HEK293 (cell line): ENCODE measurements around the gene ANGPT4.

Experiments
- CTCF ChIA-PET: fragments of 350-600 bp; formaldehyde crosslinking; extraction: SDS; loops from one replicate; lab custom pipeline; 2021; ENCODE audit warnings: antibody characterized with exemption; lab: Yijun Ruan, JAX
- POLR2A ChIA-PET: fragments of 300-600 bp; formaldehyde crosslinking; extraction: SDS; loops from one replicate; lab custom pipeline; 2020; ENCODE audit warnings: antibody characterized with exemption, inconsistent platforms; lab: Yijun Ruan, JAX
- H3K27ac ChIP-seq: fragments of 200-500 bp; sonication (Bioruptor generic); 2 replicates; pipeline ENCODE4 v1.5.1; 2014; ENCODE audit warnings: low read depth, low read length, control low read depth, inconsistent platforms; ENCODE audit errors: extremely low read depth
- H3K36me3 ChIP-seq, 2 experiments: fragments of 200-500 bp in 1 of 2; sonication (Bioruptor generic) in 1 of 2; 1 replicate in 1 of 2; 2 replicates in 1 of 2; pipeline ENCODE4 v1.5.1; 2014 to 2017; ENCODE audit warnings: inconsistent platforms in 2 of 2, low read length in 2 of 2; ENCODE audit not compliant: control insufficient read depth in 2 of 2, insufficient read depth in 1 of 2
- H3K4me1 ChIP-seq: fragments of 200-500 bp; sonication (Bioruptor generic); 2 replicates; pipeline ENCODE4 v1.5.1; 2014; ENCODE audit warnings: mild to moderate bottlenecking, low read length, inconsistent platforms; ENCODE audit not compliant: control insufficient read depth, insufficient read depth
- H3K4me3 ChIP-seq: 2 replicates; pipeline ENCODE4 v1.5.1; 2011; ENCODE audit warnings: low read depth, mild to moderate bottlenecking, control low read depth, low read length, moderate library complexity
- H3K9me3 ChIP-seq: fragments of 200-500 bp; sonication (Bioruptor generic); 2 replicates; pipeline ENCODE4 v1.5.1; 2014; ENCODE audit warnings: low read depth, low read length, inconsistent platforms; ENCODE audit not compliant: control insufficient read depth, insufficient read depth
- ATF2 ChIP-seq: fragments of 450-650 bp; formaldehyde crosslinking; IDR thresholded peaks from 2 replicates; pipeline ENCODE4 v1.5.1; 2016; ENCODE audit warnings: missing biosample characterization, missing genetic modification characterization, low read depth
- EGR2 ChIP-seq: fragments of 450-650 bp; formaldehyde crosslinking; IDR thresholded peaks from 2 replicates; pipeline ENCODE4 v1.5.1; 2016; ENCODE audit warnings: low read depth, missing biosample characterization, missing genetic modification characterization
- IKZF3 ChIP-seq: fragments of 450-650 bp; IDR thresholded peaks from 2 replicates; pipeline ENCODE4 v1.5.0; 2018; ENCODE audit warnings: missing biosample characterization, mild to moderate bottlenecking, missing genetic modification characterization, moderate library complexity
- PRDM6 ChIP-seq: fragments of 450-650 bp; formaldehyde crosslinking; IDR thresholded peaks from 2 replicates; pipeline ENCODE4 v1.5.1; 2017; ENCODE audit warnings: missing biosample characterization, missing genetic modification characterization
- SP2 ChIP-seq: fragments of 450-650 bp; formaldehyde crosslinking; IDR thresholded peaks from 2 replicates; pipeline ENCODE4 v1.5.1; 2016; ENCODE audit warnings: missing biosample characterization, missing genetic modification characterization
- TRIM28 ChIP-seq: IDR thresholded peaks from 2 replicates; pipeline ENCODE4 v1.6.1; 2011; ENCODE audit warnings: low read length, control low read depth, borderline replicate concordance
- ZBTB17 ChIP-seq: fragments of 450-650 bp; formaldehyde crosslinking; IDR thresholded peaks from 2 replicates; pipeline ENCODE4 v1.5.1; 2016; ENCODE audit warnings: missing biosample characterization, missing genetic modification characterization
- ZBTB44 ChIP-seq: fragments of 450-650 bp; IDR thresholded peaks from 2 replicates; pipeline ENCODE4 v1.5.1; 2018; ENCODE audit warnings: missing biosample characterization, mild to moderate bottlenecking, missing genetic modification characterization
- ZBTB48 ChIP-seq: fragments of 450-650 bp; formaldehyde crosslinking; IDR thresholded peaks from 2 replicates; pipeline ENCODE4 v1.5.1; 2016; ENCODE audit warnings: missing biosample characterization, missing genetic modification characterization
- ZBTB6 ChIP-seq: fragments of 450-650 bp; formaldehyde crosslinking; IDR thresholded peaks from 2 replicates; pipeline ENCODE4 v1.5.1; 2017; ENCODE audit warnings: missing biosample characterization, missing genetic modification characterization
- ZNF121 ChIP-seq: fragments of 450-650 bp; formaldehyde crosslinking; IDR thresholded peaks from 2 replicates; pipeline ENCODE4 v1.5.1; 2016; ENCODE audit warnings: missing biosample characterization, missing genetic modification characterization
- ZNF184 ChIP-seq: fragments of 450-650 bp; IDR thresholded peaks from 2 replicates; pipeline ENCODE4 v1.5.1; 2018; ENCODE audit warnings: missing biosample characterization, mild to moderate bottlenecking, missing genetic modification characterization
- ZNF324 ChIP-seq: fragments of 450-650 bp; formaldehyde crosslinking; IDR thresholded peaks from 2 replicates; pipeline ENCODE4 v1.5.1; 2016; ENCODE audit warnings: missing biosample characterization, missing genetic modification characterization
- ZNF391 ChIP-seq: fragments of 450-650 bp; formaldehyde crosslinking; IDR thresholded peaks from 2 replicates; pipeline ENCODE4 v1.5.1; 2016; ENCODE audit warnings: low read depth, missing biosample characterization, missing genetic modification characterization, borderline replicate concordance
- ZNF48 ChIP-seq: fragments of 450-650 bp; formaldehyde crosslinking; IDR thresholded peaks from 2 replicates; pipeline ENCODE4 v1.5.1; 2016; ENCODE audit warnings: missing biosample characterization, missing genetic modification characterization
- ZNF530 ChIP-seq: fragments of 450-650 bp; formaldehyde crosslinking; IDR thresholded peaks from 2 replicates; pipeline ENCODE4 v1.5.1; 2016; ENCODE audit warnings: low read depth, missing biosample characterization, missing genetic modification characterization
- ZNF549 ChIP-seq: fragments of 450-650 bp; IDR thresholded peaks from 2 replicates; pipeline ENCODE4 v1.5.1; 2018; ENCODE audit warnings: missing biosample characterization, missing genetic modification characterization, mild to moderate bottlenecking, inconsistent platforms, moderate library complexity
- ZNF555 ChIP-seq: fragments of 450-650 bp; formaldehyde crosslinking; conservative IDR thresholded peaks from 2 replicates; pipeline ENCODE4 v1.5.1; 2017; ENCODE audit warnings: missing biosample characterization, mild to moderate bottlenecking, missing genetic modification characterization, inconsistent platforms
- ZNF600 ChIP-seq: fragments of 450-650 bp; formaldehyde crosslinking; IDR thresholded peaks from 2 replicates; pipeline ENCODE4 v1.5.1; 2016; ENCODE audit warnings: missing biosample characterization, missing genetic modification characterization
- ZNF626 ChIP-seq: fragments of 450-650 bp; sonication (Bioruptor Pico); formaldehyde crosslinking; IDR thresholded peaks from 2 replicates; pipeline ENCODE4 v1.5.1; 2018; ENCODE audit warnings: missing biosample characterization, missing genetic modification characterization, inconsistent platforms
- ZNF629 ChIP-seq: fragments of 450-650 bp; formaldehyde crosslinking; IDR thresholded peaks from 2 replicates; pipeline ENCODE4 v1.5.1; 2017; ENCODE audit warnings: missing biosample characterization, missing genetic modification characterization
- ZNF660 ChIP-seq: fragments of 450-650 bp; IDR thresholded peaks from 2 replicates; pipeline ENCODE4 v1.5.1; 2018; ENCODE audit warnings: missing biosample characterization, mild to moderate bottlenecking, missing genetic modification characterization
- ZNF791 ChIP-seq: fragments of 450-650 bp; formaldehyde crosslinking; IDR thresholded peaks from 2 replicates; pipeline ENCODE4 v1.5.1; 2016; ENCODE audit warnings: missing biosample characterization, missing genetic modification characterization
- TF ChIP-seq, protein P1 (sequence below): fragments of 450-650 bp; formaldehyde crosslinking; IDR thresholded peaks from 2 replicates; pipeline ENCODE4 v1.5.1; 2016; ENCODE audit warnings: missing biosample characterization, missing genetic modification characterization
- TF ChIP-seq, protein P2 (sequence below): fragments of 450-650 bp; formaldehyde crosslinking; IDR thresholded peaks from 2 replicates; pipeline ENCODE4 v1.5.1; 2016; ENCODE audit warnings: missing biosample characterization, missing genetic modification characterization, borderline replicate concordance

The ANGPT4 gene

DNA sequence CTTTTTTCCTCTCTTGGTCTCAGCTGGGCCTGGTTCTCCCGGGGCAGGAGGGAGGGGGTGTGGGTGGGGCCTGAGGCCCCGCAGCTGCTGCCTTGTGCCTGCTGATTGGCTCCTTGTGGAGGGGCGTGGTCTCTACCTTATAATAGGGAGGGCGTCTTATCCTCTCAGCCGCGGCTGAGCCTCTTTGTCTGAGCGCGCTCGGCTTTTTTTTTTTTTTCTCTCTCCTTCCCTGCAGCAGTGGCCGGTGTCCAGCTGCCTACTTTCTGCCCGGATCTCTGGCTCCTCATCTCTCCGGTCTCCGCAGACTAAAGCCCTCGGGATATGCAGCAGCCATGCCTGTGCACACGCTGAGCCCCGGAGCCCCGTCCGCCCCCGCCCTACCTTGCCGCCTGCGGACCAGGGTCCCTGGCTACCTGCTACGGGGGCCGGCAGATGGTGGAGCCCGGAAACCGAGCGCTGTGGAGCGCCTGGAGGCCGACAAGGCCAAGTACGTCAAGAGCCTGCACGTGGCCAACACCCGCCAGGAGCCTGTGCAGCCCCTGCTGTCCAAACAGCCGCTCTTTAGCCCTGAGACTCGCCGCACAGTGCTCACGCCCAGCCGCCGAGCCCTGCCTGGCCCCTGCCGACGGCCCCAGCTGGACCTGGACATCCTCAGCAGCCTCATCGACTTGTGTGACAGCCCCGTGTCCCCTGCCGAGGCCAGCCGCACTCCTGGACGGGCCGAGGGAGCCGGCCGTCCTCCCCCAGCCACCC, 71.5 kb downstream of the ANGPT4 start:
- CTCF ChIA-PET, result interaction anchor here (0.5 to 1.7 kb wide), 2 partner anchors 112 to 327 kb away, joined by 3 to 5 read pairs; no protein-coding TSS in a partner anchor
- POLR2A ChIA-PET, result interaction anchor here (2.1 kb wide), 1 partner anchor 11 kb away, joined by 13 read pairs; the partner anchor contains the start of gene FAM110A
- H3K36me3 ChIP-seq, result peaks cover 0 to 2% of the 10 kb centered on the region in 2 experiments; a peak in 1 of 3 replicates
- H3K4me3 ChIP-seq, result peak overlapping the region; percentile 27
- peaks cover 2% of the 10 kb centered on the region; the same call in 1 of the 2 replicates for H3K4me1 ChIP-seq
- no peak overlapping the region for H3K27ac ChIP-seq
- H3K9me3 ChIP-seq, result no peaks in the 10 kb centered on the region
- TF ChIP-seq ZNF48 (tag by site-specific recombination) (no peak), IKZF3 (tag by site-specific recombination) (no peak), ZNF629 (tag by site-specific recombination) (no peak), ZNF530 (tag by site-specific recombination) (no peak), ZNF184 (no peak), ZNF555 (tag by site-specific recombination) (no peak), TRIM28 (no peak), ZNF549 (tag by site-specific recombination) (no peak), ZNF391 (tag by site-specific recombination) (no peak), ZBTB48 (0 out of 2 replicates have a peak, but pooled peaks have one; percentile 17), ZNF660 (tag by site-specific recombination) (no peak), ATF2 (tag by site-specific recombination) (no peak), ZBTB44 (tag by site-specific recombination) (no peak), ZNF324 (tag by site-specific recombination) (no peak), ZBTB6 (tag by site-specific recombination) (peak; percentile 36; the same call in 1 of the 2 replicates), ZNF600 (tag by site-specific recombination) (no peak), ZNF626 (no peak), EGR2 (tag by site-specific recombination) (peak; percentile 45; the same call in 1 of the 2 replicates), ZBTB17 (tag by site-specific recombination) (peak; percentile 40; the same call in 1 of the 2 replicates), SP2 (tag by site-specific recombination) (peak; percentile 42), ZNF791 (tag by site-specific recombination) (no peak), PRDM6 (tag by site-specific recombination) (no peak), ZNF121 (tag by site-specific recombination) (no peak)
- TF ChIP-seq, protein P1, sequence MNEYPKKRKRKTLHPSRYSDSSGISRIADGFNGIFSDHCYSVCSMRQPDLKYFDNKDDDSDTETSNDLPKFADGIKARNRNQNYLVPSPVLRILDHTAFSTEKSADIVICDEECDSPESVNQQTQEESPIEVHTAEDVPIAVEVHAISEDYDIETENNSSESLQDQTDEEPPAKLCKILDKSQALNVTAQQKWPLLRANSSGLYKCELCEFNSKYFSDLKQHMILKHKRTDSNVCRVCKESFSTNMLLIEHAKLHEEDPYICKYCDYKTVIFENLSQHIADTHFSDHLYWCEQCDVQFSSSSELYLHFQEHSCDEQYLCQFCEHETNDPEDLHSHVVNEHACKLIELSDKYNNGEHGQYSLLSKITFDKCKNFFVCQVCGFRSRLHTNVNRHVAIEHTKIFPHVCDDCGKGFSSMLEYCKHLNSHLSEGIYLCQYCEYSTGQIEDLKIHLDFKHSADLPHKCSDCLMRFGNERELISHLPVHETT, result no peak
- TF ChIP-seq, protein P2, sequence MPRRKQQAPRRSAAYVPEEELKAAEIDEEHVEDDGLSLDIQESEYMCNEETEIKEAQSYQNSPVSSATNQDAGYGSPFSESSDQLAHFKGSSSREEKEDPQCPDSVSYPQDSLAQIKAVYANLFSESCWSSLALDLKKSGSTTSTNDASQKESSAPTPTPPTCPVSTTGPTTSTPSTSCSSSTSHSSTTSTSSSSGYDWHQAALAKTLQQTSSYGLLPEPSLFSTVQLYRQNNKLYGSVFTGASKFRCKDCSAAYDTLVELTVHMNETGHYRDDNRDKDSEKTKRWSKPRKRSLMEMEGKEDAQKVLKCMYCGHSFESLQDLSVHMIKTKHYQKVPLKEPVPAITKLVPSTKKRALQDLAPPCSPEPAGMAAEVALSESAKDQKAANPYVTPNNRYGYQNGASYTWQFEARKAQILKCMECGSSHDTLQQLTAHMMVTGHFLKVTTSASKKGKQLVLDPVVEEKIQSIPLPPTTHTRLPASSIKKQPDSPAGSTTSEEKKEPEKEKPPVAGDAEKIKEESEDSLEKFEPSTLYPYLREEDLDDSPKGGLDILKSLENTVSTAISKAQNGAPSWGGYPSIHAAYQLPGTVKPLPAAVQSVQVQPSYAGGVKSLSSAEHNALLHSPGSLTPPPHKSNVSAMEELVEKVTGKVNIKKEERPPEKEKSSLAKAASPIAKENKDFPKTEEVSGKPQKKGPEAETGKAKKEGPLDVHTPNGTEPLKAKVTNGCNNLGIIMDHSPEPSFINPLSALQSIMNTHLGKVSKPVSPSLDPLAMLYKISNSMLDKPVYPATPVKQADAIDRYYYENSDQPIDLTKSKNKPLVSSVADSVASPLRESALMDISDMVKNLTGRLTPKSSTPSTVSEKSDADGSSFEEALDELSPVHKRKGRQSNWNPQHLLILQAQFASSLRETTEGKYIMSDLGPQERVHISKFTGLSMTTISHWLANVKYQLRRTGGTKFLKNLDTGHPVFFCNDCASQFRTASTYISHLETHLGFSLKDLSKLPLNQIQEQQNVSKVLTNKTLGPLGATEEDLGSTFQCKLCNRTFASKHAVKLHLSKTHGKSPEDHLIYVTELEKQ (tag by site-specific recombination), result no peak
